ENCODE results near the gene SECTM1.
"Not testable (repeated sequence)": the region's sequence is repeated elsewhere in the genome, so short reads cannot be mapped to it uniquely, and the experiment has no call there.

Gene SECTM1

GRCh38 chr17:82378741-82379021, 45.1 kb upstream of the SECTM1 start:
- Histone ChIP-seq H3K4me3 (ENCODE audit: severe bottlenecking) (no peak overlapping the region), H3K27me3 (ENCODE audit: insufficient read depth, poor library complexity, severe bottlenecking) (peaks cover 46% of the 10 kb centered on the region), H3K4me1 (ENCODE audit: insufficient read depth, poor library complexity, severe bottlenecking) (no peaks in the 10 kb centered on the region), H3K36me3 (ENCODE audit: low read depth) (no peaks in the 10 kb centered on the region), H3K27ac (ENCODE audit: poor library complexity, severe bottlenecking) (no peak overlapping the region), H3K9me3 (ENCODE audit: severe bottlenecking) (no peaks in the 10 kb centered on the region)
- TF ChIP-seq CTCF (IDR thresholded peaks at IDR 0.05; ENCODE audit: poor library complexity, severe bottlenecking) = no peak
- DNase-seq (ENCODE audit: low spot score) (peak; percentile 51), ATAC-seq (ENCODE audit: low read depth) (no peak)

DNA sequence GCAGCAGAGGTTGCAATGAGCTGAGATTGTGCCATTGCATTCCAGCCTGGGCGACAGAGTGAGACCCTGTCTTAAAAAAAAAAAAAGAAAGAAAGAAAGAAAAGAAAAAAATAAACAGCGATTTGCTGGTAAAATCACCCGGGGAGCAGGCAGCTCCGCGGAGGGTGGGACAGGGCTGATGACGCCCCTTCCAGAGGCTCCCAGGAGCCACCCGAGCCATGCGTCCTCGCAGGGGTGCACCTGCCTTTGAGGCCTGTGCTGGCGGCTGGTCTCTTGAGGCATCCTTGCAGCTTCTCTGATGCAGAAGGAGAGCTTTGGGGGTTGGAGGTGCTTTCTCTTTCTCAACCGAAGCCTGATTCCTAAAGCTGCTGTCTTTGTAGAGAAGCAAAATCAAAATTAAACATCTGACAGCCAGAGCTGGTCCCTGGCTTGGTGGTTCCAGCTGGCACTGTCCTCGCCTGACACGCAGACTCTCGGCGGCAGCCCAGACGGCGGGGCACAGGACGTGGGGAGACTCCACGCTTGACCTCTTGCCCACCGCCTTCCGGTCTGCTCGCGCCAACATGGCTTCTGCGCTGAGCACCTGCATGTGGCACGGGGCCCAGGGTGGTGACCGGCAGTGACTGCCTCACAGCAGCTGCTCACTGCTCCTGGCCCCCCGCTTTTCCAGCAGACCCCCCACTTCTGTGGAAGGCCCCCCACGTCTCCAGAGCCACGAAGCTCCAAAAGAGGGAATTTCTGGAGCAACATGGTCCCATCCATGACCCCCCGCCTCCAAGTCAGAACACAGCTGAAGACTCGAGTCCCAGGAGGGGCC, 44.6 kb upstream of the SECTM1 start:
- Histone ChIP-seq H3K27me3 (ENCODE audit: insufficient read depth, poor library complexity, severe bottlenecking) (peaks cover 47% of the 10 kb centered on the region), H3K9me3 (ENCODE audit: severe bottlenecking) (no peaks in the 10 kb centered on the region), H3K27ac (ENCODE audit: poor library complexity, severe bottlenecking) (no peak overlapping the region), H3K4me3 (ENCODE audit: severe bottlenecking) (no peak overlapping the region), H3K4me1 (ENCODE audit: insufficient read depth, poor library complexity, severe bottlenecking) (no peaks in the 10 kb centered on the region), H3K36me3 (ENCODE audit: low read depth) (no peaks in the 10 kb centered on the region)
- no peak for TF ChIP-seq CTCF (IDR thresholded peaks at IDR 0.05; ENCODE audit: poor library complexity, severe bottlenecking)
- DNase-seq (ENCODE audit: low spot score) = peak; percentile 68
- no peak for ATAC-seq (ENCODE audit: low read depth)

- H3K9me3 ChIP-seq (ENCODE audit: severe bottlenecking); H3K36me3 ChIP-seq (ENCODE audit: low read depth); H3K27ac ChIP-seq (ENCODE audit: poor library complexity, severe bottlenecking); H3K4me1 ChIP-seq (ENCODE audit: insufficient read depth, poor library complexity, severe bottlenecking); H3K4me3 ChIP-seq (ENCODE audit: severe bottlenecking); DNase-seq (ENCODE audit: low spot score); ATAC-seq (ENCODE audit: low read depth): not testable (repeated sequence)
- peaks cover 55% of the 10 kb centered on the region for H3K27me3 ChIP-seq (ENCODE audit: insufficient read depth, poor library complexity, severe bottlenecking)
Observed at GRCh38 chr17:82377294-82377693, 43.7 kb upstream of the SECTM1 start.

DNA sequence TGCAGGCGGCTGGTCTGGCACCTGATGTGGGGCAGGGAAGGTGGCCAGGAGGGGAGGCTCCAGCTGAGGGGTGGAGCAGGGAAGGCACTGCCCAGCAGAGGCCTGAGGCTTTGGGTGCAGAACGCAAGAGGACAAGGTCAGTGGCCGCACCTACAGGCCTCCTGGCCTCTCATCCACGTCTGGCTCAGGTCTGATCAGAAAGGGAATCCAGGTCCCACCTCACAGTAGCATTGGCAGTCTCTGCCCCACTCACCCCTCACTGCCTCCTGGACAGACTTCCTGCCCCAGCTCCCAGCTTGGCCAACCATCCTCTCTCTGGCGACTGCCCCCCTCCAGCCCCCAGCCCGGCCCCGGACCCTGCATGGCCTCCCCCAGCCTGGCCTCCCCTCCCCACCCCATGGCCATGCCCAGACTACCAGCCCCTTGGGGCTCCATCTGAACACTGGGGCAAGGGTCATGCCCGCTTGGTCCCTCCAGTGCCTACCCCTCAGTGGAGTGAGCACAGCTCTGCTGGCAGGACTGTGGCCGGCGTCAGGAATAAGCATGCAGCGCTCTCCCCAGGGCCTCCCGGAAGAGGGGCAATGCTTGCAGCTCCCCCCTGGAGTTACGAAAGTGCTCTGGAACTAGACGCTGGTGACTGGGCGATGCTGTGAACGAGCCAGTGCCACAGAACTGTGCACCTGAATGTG, 42.6 kb upstream of the SECTM1 start:
- Histone ChIP-seq H3K4me3 (ENCODE audit: severe bottlenecking) (no peak overlapping the region), H3K9me3 (ENCODE audit: severe bottlenecking) (no peaks in the 10 kb centered on the region), H3K27me3 (ENCODE audit: insufficient read depth, poor library complexity, severe bottlenecking) (peaks cover 64% of the 10 kb centered on the region), H3K36me3 (ENCODE audit: low read depth) (no peaks in the 10 kb centered on the region), H3K27ac (ENCODE audit: poor library complexity, severe bottlenecking) (no peak overlapping the region), H3K4me1 (ENCODE audit: insufficient read depth, poor library complexity, severe bottlenecking) (no peaks in the 10 kb centered on the region)
- ATAC-seq (ENCODE audit: low read depth) (peak; percentile 21; the same call in 1 of the 3 replicates), DNase-seq (ENCODE audit: low spot score) (no peak)
- TF ChIP-seq CTCF (IDR thresholded peaks at IDR 0.05; ENCODE audit: poor library complexity, severe bottlenecking) = no peak

GRCh38 chr17:82375359-82376041, 41.9 kb upstream of the SECTM1 start:
- H3K4me3 ChIP-seq (ENCODE audit: severe bottlenecking) = no peak overlapping the region
- DNase-seq (ENCODE audit: low spot score) (no peak), ATAC-seq (ENCODE audit: low read depth) (no peak; the same call in 2 of the 3 replicates)
- no peak overlapping the region for H3K27ac ChIP-seq (ENCODE audit: poor library complexity, severe bottlenecking)
- H3K4me1 ChIP-seq (ENCODE audit: insufficient read depth, poor library complexity, severe bottlenecking) = no peaks in the 10 kb centered on the region
- peaks cover 71% of the 10 kb centered on the region for H3K27me3 ChIP-seq (ENCODE audit: insufficient read depth, poor library complexity, severe bottlenecking)
- H3K36me3 ChIP-seq (ENCODE audit: low read depth) = no peaks in the 10 kb centered on the region
- TF ChIP-seq CTCF (IDR thresholded peaks at IDR 0.05; ENCODE audit: poor library complexity, severe bottlenecking) = no peak
- no peaks in the 10 kb centered on the region for H3K9me3 ChIP-seq (ENCODE audit: severe bottlenecking)
